GM12873 (cell line): ENCODE results near the gene TCEA2.
A peak's percentile ranks its signal among the peaks of the same experiment; 100 is the strongest.

Experiments
- TF ChIP-seq, protein P1 (sequence below): IDR thresholded peaks from 2 replicates; pipeline ENCODE4 v1.5.1; 2012; ENCODE audit warnings: low read depth, mild to moderate bottlenecking, moderate library complexity, low read length, control low read depth; ENCODE audit not compliant: insufficient read depth; ENCODE audit errors: missing control alignments

TCEA2 gene

DNA sequence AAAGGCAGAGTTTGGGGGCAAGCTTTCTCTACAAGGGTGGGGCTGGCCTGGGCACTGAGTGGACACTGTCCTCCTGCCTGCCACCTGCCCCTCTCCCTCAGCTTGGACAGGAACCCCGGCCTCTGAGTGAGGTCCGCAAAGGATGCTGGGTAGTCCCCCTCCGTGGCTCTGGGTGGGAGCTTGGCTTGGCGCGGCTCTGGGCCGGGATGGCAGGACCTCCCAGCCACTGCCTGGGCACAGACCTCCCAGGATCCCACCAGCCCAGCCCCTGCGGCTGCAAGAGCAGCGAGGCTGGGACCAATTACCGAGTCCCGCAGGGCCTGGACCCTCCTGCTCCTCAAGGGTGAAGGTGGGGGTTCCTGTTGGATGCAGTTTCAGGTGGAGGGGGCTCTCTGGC, 10.7 kb upstream of the TCEA2 start:
- TF ChIP-seq, protein P1, sequence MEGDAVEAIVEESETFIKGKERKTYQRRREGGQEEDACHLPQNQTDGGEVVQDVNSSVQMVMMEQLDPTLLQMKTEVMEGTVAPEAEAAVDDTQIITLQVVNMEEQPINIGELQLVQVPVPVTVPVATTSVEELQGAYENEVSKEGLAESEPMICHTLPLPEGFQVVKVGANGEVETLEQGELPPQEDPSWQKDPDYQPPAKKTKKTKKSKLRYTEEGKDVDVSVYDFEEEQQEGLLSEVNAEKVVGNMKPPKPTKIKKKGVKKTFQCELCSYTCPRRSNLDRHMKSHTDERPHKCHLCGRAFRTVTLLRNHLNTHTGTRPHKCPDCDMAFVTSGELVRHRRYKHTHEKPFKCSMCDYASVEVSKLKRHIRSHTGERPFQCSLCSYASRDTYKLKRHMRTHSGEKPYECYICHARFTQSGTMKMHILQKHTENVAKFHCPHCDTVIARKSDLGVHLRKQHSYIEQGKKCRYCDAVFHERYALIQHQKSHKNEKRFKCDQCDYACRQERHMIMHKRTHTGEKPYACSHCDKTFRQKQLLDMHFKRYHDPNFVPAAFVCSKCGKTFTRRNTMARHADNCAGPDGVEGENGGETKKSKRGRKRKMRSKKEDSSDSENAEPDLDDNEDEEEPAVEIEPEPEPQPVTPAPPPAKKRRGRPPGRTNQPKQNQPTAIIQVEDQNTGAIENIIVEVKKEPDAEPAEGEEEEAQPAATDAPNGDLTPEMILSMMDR = no peak

DNA sequence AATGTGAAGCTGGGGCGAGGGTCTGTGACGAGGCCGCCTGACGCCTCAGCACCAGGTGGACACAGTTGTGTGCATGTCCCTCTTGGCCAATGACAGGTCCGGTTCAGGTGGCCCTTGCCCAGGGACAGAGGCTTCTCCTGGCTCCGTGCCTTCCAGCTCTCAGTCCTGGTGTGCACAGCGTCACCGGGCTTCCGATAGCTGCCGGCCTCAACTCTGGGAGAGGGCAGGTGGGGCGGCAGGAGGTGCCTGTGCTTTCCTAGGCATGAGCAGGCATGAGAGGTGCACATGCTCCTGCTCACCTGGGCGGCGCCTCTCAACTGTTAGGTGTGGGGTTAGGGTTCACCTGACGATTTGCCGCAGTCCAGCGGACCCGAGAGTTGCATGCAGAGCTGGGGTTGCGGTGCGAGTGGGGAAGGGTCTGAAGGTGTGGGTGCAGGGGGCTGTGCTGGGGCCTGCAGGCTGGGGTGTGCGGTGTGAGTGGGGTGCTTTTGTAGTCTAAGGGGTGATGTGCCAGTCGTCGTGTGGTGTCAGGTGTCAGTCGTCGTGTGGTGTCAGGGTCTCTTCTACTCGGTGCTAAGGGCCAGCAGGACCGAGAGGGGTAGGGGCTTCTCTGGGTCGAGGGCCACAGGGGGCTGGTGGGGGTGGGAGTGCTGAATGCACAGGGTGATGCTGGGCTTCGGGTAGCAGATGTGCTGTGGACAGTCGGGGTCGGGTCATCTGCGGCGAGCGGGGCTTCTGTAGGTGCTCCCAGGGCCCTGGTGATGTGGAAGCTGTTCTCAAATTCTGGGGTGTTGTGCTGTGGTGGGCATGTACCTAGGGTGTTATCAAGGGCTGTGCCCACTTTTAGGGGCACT, 9.8 kb upstream of the TCEA2 start:
- TF ChIP-seq, protein P1 = no peak

DNA sequence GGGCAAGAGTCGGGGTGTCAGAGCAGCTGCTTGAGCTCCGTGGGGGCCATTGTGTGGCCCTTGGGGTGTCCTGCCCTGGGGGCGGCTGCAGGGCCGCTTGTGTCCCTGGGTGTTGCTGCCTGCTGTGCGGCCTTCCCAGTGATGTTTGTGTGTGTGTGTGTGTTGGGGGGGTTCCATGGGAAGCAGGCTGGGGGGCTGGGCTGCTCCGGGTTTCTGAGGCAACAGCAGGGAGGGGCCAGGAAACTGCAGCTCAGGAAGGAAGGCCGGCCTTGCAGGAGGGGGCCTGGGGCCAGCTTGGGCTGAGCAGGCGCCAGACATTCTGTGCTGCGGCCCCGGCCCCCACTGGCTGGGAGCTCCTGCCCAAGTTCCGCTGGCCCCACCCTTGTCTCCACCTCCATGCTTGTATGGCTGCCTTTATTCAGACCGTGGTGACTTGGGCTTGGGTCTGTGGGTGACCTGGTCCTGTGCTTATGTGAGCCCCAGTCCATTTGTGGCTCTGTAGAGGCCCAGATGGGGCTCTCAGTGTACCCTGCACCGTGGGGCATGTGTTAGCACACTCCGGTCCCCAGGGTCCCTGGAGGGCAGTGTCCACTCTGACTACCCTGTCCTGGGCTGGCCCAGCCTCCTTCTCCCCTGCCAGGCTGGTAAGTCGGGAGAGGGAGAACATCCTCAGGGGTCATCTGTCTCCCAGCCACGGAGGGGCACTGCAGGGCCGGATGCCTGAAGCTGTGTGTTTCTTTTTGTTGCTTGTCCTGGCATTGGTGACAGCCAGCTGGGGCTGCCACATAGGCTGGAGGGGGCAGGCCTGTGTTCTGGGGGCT, 8.9 kb upstream of the TCEA2 start:
- TF ChIP-seq, protein P1 = peak; percentile 47

DNA sequence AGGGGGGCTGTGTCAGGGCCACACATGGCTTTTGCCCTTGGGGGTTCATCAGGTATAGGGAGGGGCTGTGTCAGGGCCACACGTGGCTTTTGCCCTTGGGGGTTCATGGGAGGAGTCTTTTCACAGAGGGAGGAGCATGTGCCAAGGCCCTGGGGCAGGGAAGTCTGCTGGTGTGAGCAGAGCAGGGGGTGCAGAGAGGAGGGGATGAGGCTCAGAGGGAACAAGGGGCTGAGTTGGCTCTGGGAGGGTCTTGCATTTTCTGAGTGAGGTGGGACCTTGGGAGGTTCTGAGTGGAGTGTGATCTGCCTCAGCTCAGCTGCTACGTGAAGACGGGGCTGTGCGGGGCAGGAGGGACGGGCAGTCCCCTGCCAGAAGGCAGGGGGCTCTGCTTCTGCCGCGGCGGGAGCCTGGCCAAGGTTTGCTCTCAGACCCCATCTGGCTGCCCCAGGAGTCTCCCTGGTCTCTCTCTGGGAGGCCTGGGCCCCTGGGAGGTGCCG, 7.6 kb upstream of the TCEA2 start:
- TF ChIP-seq, protein P1 = no peak

DNA sequence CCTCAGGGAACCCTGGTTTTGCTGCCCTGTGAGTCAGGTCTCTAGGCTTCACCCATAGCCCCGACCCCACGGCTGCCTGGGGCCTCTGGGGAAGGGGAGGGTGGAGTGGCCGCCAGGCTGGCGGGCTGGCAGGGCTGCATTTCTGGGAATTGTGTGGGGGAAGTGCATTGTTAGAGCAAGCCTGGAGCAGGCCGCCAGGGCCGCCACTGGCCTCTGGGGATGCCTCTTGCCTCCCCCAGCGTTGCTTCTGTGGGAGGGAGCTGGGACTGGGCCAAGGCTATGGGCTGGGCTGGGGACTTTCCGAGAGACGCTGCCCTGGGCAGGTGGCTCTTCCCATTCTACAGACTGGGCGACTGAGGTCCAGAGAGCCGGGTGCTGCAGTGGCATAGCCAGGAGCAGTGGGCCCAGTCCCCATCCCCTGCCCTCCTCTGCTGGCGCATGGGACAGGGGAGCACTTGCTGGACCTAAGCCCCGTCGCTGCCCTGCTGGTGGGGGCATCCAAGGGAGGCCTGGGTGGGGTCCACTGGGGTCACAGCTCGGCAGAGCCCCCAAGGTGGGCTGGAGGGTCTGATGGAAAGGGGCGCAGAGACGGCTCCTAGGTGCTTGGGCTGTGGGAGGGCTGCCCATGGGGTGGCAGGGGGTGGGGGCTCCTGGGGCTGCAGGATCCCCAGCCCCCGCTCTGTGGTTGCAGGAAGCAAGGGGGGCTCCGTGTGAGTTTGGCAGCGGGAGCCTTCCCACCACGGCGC, 6.9 kb upstream of the TCEA2 start:
- TF ChIP-seq, protein P1 = no peak

DNA sequence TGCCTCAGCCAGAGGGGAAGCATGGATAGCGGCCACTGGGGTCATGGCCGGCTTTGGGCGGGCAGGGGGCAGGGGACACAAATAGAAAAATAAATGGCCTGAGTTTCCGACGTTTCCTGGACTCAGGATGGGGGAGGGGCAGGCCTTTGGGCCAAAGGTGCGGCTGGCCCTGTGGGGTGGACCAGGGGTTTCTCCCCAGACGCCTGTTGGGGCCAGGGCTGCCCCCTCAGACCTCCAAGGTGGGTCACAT, 6.4 kb upstream of the TCEA2 start:
- TF ChIP-seq, protein P1 = no peak
